GM12865 (cell line): ENCODE data around the gene MRPS18B.
"Not testable (repeated sequence)": the region's sequence is repeated elsewhere in the genome, so short reads cannot be mapped to it uniquely, and the experiment has no call there.

Experiments used
- DNase-seq: peaks from one replicate; pipeline ENCODE4 v3.0.0; 2010; ENCODE audit warnings: low read depth
- H3K4me3 ChIP-seq: 2 replicates; pipeline ENCODE4 v1.5.1; 2011; ENCODE audit warnings: mild to moderate bottlenecking, low read depth, low read length, control low read depth
- TF ChIP-seq, protein P1 (sequence below): IDR thresholded peaks from 2 replicates; pipeline ENCODE4 v1.5.1; 2011; ENCODE audit warnings: low read length, control low read depth, low read depth, inconsistent platforms; ENCODE audit not compliant: insufficient read depth; ENCODE audit errors: missing control alignments

The MRPS18B gene

DNA sequence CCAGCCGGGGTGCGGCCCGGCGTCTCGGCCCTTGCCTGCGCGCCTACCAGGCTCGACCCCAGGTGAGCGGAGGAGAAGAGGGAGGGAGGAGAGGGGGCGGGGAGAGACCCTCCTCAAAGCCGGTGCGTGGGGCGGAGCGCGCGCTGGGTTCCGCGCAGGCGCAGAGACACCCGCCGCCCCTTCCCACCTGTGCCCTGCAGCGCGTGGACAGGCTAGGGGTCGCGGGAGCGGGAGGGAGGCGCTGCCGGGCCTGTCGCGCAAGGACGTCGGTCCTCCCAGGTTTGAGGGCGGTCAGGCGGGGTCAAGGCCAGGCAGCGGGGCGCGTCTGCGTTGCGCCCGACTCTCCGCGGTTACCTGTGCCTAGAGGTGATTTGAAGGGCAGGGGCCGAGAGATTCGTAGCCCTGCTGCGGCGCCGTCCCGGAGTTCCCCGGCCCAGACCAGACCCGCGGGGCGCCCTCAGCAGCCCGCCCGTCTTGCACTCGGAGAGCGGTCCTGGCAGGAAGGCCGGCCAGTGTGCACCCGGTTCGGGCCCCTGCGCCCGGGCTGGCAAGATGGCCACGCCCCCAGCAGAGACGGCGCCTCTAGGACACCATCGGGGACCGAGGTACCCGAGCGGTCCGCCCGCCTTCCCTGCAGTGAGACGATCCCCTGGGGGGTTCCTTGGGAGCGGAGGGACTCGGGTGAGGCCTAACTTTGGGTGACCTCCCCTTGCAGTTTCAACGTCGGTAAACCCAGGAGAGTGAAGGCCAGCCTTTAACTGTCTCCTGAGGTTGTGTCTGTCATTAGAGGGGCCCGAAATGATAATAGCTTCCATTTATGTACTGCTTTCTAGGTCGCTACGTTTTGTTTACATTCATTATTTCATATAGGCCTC is 29.8 kb downstream of the MRPS18B start:
- DNase-seq = peak; percentile 86
- TF ChIP-seq, protein P1, sequence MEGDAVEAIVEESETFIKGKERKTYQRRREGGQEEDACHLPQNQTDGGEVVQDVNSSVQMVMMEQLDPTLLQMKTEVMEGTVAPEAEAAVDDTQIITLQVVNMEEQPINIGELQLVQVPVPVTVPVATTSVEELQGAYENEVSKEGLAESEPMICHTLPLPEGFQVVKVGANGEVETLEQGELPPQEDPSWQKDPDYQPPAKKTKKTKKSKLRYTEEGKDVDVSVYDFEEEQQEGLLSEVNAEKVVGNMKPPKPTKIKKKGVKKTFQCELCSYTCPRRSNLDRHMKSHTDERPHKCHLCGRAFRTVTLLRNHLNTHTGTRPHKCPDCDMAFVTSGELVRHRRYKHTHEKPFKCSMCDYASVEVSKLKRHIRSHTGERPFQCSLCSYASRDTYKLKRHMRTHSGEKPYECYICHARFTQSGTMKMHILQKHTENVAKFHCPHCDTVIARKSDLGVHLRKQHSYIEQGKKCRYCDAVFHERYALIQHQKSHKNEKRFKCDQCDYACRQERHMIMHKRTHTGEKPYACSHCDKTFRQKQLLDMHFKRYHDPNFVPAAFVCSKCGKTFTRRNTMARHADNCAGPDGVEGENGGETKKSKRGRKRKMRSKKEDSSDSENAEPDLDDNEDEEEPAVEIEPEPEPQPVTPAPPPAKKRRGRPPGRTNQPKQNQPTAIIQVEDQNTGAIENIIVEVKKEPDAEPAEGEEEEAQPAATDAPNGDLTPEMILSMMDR = no peak
- H3K4me3 ChIP-seq = peak overlapping the region; percentile 77

DNA sequence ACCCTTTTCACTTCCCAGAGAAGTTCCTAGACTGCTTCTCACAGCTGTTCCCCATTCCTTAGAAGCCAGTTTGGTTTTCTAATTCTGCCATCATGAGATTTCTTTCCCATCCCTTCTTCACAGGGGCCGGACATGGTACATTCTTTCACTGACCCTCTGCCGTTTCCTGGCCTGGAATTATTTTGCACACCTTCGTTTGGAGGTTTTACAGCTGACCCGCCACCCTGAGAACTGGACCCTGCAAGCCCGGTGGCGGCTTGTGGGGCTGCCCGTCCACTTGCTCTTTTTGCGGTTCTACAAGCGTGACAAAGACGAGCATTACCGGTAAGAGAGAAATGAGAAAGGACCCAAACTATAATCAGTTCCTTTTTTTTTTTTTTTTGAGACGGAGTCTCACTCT is 33.5 kb downstream of the MRPS18B start:
- TF ChIP-seq, protein P1 = no peak
- H3K4me3 ChIP-seq = no peak overlapping the region
- no peak for DNase-seq

DNA sequence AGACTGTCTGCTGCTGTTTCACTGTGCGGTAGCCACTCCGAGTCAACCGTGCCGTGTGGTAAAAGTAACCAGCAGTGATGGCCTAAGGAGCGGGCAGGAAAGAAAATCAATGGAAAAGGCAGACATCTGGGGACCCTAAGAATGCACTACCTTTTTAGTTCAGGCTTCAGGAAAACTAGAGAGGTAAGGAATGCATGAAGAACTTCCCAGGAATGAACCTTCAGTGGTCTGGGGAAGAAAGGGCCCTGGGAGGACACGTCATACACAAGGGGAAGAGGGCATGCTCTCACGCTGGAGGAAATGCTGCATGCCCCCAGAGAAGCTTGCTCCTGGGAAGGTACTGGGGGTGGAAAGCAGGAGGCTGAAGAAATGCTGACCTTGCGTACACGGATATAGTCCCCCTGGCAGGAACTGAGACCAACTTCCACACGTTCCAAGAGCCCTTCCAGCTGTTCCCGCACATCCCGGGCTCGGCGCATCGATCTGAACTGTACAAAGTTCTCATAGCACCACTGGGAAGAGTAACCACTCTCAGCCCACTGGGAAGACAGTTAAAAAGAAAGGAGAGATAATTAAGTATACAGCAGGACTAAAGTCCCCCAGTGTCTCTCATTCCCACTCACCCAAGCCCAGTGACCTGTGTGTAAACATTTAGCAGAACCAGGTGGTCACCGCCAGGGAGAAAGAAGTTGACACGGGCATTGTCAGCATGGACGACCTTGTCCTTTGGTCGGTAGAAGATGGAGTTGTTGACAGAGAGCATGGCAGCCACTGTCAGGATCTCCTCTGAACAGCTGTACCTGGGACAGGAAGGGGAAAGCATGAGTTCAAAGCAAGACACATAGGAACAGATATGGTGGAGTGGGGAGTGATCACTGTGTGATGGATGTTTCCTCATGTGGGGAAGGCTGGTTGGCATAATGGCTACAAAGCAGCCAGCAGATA is 37.4 kb downstream of the MRPS18B start:
- no peak for DNase-seq
- H3K4me3 ChIP-seq = no peak overlapping the region
- TF ChIP-seq, protein P1 = no peak

DNA sequence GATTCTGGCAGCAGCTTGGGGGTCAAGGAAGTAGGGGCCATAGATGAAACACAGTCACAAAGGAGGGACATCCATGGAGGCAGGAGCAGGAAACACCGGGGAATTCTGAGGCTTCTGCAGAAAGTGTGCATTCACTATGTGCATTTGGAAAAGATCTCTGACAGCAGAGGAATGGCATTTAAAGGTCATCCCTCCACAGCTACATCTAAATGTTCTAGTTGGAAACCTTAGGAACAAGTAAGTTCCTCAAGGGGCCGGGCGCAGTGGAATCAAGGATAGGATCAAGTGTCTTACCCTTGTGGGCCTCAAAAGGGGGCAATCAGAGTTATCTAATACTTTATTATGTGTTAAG is 38.1 kb downstream of the MRPS18B start:
- no peak for DNase-seq
- H3K4me3 ChIP-seq = no peak overlapping the region
- TF ChIP-seq, protein P1 = no peak

DNA sequence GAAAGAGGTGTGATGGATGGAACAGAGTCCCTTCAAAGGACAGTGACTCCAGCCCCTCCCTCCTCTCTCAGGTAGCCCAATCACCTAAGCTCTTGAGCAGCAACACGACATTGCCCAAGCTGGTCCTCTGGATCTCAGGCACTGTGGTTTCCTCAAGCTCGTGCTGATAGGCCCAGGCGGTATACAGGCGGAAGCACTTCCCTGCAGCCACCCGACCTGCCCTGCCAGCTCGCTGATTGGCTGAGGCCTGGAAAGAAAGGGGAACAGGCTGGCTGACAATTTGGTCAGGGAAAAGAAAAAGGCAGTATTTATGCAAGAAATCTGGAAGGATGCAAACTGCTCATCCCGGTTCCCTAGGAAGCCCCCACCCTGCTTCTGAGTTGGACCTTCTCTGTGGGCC is 38.9 kb downstream of the MRPS18B start:
- TF ChIP-seq, protein P1 = no peak
- no peak for DNase-seq
- H3K4me3 ChIP-seq = no peak overlapping the region

DNA sequence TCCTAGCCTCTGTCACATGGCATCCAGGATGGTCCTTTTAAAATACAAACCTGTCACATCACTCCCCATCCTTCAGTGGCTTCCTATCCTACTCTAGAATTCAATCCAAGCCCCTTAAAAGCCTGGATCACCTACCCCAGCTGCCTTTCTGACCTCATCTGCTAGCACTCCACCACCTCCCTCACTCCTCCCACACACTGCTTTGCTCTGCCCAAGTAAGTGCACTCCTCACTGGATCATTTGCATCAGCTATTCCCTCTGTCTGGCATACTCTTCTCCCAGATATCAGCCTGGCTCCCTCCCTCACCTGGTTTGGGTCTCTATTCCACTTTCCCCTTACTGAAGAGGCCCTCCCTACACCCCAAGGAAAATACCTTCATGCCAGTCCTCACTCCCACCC is 39.8 kb downstream of the MRPS18B start:
- DNase-seq = no peak
- TF ChIP-seq, protein P1 = no peak
- no peak overlapping the region for H3K4me3 ChIP-seq

DNA sequence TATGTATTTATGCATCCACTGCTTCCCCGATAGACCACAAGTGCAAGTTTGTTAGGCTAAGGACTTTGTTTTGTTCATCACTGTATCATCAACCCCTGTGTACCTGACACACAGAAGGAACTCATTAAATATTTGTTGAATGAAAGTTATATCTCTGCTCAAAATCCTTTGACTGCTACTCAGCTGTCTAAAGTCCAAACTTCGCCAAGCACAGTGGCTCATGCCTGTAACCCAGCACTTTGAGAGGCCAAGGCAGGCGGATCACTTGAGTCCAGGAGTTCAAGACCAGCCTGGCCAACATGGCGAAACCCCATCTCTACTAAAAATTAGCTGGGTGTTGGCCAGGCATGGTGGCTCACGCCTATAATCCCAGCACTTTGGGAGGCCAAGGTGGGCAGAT is 40.3 kb downstream of the MRPS18B start:
- not testable (repeated sequence) for DNase-seq, H3K4me3 ChIP-seq
